GM21447 (cell line): ENCODE measurements around the gene NADSYN1.

Experiments used
- ATAC-seq: cut with Tn5 transposase; IDR thresholded peaks from one replicate; pipeline ENCODE4 v1.9.1; 2021; ENCODE audit not compliant: unreplicated experiment

Gene NADSYN1

DNA sequence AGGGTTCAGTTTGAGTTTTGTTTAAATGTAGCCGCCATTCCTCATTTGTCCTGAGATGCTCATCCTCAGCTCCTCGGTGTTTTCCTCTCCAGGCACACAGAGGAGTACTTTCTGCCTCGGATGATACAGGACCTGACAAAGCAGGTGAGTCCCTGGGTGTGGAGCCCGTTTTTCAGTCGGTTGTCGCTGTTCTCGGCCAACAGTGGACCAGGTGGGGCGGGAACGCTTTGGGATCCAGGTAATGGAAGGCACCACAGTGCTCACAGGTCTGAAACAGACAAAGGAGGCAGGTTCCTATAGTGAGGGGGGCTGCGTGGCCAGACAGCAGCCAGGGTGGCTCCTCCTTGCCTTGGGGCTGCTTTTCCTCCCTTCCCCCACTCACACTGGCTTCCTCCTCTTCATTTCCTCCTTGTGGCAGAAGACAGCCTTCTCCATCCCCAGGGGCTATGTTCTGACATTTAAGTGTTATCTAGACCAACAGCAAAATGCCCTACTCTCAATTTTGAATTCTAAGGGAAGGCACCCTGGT lies 19.4 kb downstream of the NADSYN1 start:
- ATAC-seq, result no peak

DNA sequence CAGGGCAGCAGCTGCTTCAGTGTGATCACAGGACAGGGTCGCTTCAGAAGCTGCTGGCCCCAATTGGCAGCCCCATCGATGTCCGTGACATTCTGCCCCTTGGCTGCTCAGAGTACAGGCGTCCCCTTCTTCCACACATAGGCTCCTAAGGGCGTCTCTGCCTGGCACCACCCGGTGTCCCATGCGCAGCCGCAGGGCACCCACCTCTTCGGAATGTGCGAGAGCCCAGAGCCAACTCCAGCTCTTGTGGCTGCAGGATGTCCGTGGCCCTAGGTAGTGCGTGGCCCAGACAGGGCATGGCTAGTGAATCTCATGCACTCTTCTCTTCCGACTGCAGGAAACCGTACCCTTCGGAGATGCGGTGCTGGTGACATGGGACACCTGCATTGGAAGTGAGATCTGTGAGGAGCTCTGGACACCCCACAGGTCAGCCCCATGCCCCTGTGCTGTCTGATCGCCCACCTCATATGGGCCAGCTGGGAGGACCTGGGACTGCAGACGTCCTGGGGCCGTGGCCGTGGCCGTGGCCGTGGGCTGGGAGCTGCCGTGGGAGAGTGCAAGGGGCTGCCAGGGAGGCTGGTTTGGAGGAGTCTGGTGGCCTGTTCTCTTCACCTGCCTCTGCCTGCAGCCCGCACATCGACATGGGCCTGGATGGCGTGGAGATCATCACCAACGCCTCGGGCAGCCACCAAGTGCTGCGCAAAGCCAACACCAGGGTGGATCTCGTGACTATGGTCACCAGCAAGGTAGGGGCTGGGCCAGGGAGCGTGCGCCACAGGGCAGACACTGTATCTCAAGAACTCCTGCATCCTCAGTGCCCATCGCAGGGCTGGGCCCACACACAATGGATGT lies 20.2 kb downstream of the NADSYN1 start:
- ATAC-seq, result no peak

DNA sequence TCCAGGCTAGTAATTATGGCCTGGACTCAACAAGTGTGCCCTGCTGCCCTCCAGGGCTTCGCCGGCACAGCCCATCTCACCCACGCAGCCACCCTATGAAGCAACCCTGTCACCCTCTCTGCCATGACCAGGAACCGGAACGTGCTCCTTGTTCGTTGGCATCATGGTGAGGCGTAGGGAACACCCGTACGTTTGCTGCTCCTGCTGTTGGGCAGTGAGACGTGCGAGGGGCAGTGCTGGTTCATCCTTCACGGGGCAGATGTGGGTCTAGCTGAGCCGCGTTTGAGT lies 20.7 kb downstream of the NADSYN1 start:
- ATAC-seq, result no peak

DNA sequence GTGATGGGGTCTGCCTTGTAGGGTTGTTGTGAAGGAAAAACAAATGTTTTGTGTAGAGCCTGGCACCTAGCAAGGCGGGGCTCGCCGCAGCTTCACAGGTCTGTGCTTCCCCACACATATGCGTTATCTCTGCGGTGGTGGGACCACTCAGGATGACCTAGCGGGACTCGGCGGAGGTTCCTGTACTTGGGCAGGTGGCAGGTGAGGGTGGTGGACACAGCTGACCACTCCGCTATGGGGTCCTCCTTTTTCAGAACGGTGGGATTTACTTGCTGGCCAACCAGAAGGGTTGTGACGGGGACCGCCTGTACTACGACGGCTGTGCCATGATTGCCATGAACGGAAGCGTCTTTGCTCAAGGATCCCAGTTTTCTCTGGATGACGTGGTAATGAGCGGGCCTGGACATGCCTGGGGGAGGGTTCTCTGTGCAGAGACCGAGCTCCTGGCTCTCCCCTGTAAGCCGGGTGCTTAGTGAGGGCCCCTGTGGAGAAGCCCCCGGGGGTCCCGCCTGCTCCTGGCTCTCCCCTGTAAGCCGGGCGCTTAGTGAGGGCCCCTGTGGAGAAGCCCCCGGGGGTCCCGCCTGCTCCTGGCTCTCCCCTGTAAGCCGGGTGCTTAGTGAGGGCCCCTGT lies 21.3 kb downstream of the NADSYN1 start:
- no peak for ATAC-seq

DNA sequence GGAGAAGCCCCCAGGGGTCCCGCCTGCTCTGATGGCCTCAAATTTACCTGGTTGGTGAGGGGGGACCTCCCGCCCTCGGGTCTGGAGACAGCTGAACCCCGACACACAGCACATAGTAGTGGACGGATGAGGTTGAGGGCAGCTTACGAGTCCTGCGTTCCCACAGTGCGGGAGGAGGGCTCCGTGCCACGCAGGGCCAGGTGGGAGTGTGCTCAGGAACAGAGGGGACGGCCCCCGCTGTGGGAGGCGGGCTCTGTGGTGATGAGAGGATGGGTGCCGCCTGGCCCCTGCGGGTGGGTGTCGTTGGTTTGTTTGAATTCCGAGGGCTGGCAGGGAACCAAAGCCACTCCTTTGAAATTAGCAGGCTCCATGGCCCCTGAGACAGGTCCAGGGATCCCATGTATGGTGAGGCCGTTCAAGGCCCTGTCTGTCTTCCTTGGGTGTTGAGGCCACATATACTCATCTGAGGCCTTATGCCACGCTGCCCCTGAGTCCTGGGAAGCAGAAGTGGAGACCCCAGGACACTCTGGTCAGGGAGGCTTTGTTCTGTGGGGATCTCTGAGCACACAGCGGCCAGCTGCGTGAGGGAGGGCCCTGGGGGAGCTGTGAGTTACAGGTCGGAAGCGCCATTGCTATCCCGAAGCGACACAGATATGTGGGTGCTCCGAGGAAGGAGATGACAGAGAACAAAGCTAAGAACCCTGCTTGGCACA lies 21.9 kb downstream of the NADSYN1 start:
- no peak for ATAC-seq

DNA sequence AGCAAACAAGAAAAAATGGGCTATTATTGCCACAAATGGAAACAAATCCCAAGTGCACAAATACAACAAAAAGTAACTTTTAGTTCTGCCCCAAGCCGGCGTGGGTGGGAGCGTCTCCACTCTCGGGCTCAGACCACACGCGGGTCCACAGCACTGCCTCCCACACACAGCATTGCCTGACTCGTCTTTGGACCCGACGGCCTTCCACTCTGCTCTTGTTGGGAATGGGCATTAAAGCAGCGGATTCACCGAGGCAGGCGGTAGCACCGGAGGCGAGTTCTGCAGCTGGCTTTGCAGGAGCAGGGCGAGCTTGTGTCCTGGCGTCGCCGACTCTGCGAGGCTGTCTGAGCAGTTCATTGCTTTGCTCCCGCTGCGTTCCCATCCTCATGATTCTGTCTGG lies 23.0 kb downstream of the NADSYN1 start:
- no peak for ATAC-seq

DNA sequence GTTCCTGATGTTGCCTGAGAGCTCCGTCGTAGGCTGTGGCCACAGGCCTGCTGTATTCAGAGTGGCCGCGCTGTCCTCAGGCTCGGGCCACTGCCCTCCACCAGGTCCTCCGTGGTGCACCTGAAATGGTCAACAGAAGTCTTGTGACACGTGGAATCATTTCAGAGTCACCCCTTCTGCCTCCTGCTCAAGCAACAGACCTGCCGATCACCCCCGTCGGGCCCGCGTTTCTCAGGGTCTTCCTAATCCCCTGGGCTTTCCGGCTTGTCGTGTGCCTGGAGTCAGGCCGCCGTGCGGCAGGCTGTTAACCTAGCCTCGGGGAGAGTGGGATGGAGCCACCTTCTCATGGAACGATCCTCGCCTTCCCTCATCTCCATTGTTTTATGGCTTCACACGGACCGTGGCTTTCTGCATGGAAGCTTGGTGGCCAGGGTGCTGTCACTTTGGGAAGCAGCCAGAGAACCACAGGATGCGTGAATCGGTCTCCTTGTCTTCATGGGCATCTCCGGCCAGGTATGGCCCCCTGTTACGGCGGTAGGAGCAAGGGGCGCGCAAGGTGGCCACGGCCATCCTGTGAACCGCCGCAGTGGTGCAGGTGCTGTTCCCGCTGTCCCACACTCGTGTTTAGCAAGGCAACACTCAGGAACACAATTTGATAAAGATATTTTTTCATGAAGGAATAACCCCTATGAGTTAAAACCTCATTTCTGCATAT lies 24.1 kb downstream of the NADSYN1 start:
- no peak for ATAC-seq

DNA sequence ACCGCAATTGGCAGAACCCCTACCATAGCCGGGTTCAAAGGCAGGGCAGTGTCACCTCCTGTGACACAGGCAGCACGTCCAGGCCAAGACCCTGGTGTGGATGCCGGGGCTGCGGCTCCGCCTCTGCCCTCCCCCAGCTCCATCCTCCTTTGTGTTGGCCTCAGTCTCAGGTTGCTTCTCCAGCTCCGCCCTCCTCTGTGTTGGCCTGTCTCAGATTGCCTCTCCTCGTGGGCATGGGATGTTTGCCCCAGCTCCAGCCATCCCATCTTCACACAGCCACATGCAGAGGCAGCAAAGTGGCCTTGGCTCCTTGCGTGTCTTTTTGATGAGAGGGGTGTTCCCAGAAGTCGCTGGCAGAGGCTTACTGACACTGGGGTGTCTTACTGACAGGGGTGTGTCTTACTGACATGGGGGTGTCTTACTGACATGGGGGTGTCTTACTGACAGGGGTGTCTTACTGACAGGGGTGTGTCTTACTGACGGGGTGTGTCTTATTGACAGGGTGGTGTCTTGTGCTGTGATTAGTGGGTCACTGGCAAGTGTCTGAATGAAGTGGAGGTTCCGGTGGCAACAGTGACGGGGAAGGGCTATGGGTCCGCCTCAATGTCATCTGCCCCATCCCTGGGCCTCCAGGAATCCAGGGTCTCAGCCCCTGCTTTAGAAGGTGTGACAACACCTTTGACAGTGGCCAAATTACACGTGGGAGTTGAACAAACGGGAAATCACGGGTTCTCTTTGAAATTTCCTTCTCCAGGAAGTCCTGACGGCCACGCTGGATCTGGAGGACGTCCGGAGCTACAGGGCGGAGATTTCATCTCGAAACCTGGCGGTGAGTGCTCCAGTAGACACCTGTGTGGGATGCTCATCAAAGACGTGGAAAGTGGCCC lies 24.9 kb downstream of the NADSYN1 start:
- ATAC-seq, result no peak

DNA sequence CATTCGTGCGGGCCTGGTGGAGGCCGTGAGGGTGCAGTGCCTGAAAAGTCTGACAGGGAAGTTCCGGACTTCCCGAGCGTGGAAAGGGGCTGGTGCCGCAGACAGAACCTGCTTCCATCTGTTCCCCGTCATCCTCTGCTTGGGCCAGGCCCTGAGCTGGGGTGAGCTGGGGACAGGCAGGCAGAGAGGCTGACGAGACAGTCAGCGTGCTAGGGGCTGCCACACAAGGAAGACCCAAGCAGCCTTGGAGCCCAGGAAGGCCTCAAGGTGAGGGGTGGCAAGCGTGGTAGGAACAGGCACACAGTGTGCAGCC lies 25.5 kb downstream of the NADSYN1 start:
- ATAC-seq, result no peak

DNA sequence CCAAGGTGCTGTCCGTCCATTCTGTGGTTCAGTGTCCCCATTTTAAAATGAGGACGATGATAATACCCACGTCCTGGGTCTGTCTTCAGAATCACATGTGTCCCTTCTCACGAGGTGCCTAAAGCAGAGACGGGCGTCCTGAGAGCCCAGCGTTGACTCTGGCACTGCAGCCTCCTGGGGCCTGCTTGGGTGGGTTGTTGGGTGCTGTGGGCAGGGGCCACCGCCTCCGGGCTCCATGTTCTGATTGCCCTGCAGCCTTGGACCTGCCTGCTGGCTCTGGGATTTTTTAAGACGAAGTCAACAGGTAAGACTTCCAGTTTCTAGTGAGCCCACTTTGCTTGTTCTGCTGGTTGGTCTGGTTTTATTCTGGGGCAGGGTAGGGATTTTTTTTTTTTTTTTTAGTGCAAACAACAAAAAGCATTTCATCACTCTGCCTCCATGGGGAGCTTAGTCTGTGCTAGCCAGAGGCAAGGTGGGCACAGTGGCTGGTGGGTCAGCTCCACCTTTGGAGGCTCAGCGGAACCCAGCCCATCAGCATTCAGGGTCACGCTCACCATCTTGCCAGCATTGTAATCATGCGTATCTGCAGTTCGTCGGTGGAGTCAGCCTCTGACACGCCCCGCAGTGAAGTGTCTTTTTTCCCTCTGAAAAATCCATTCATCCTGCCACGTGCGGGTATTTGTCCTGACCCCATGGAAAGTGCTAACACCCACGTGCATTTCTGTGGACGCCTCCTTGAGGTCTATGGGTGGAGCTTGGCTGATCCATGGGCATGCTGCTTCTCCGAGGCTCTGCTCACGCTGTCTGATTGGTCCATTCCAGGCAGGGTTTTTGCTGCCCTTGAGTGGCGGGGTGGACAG lies 28.3 kb downstream of the NADSYN1 start:
- no peak for ATAC-seq

DNA sequence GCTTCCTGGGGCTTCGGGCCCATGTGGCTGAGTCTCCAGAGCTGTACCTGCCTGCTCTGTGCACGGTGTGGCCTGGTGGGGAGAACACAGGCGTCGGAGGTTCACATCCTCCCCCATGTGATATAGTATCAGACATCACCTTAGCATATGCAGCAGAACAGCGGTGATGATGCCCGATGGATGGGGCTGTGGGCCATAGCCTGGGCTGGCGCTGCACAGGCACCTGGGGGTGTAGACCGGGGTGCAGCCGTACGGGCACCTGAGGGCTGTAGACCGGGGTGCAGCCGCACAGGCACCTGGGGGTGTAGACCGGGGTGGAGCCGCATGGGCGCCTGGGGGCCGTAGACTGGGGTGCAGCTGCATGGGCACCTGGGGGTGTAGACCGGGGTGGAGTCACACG lies 29.2 kb downstream of the NADSYN1 start:
- ATAC-seq, result no peak

DNA sequence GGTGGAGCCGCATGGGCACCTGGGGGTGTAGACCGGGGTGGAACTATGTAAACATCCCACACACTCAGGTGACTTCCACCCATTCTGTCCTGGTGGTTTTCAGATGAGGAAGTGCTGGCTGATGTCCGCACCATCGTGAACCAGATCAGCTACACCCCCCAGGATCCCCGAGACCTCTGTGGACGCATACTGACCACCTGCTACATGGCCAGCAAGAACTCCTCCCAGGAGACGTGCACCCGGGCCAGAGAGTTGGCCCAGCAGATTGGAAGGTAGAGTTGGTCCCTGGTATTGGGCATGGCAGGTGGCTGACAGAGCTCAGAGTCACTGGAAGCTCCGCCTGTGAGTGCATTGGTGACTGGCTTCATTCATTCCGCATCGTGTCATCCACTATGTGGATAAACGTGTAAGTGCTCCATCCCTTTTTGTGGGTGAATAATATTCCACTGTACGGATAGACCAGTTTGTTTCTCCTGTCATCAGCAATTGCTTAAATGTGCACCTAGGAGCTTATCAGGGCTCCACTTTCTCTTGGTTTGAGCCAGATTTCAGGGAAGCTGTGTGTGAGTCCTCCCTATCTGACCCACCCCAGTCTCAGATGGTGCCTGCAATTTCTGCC lies 29.9 kb downstream of the NADSYN1 start:
- ATAC-seq, result no peak

DNA sequence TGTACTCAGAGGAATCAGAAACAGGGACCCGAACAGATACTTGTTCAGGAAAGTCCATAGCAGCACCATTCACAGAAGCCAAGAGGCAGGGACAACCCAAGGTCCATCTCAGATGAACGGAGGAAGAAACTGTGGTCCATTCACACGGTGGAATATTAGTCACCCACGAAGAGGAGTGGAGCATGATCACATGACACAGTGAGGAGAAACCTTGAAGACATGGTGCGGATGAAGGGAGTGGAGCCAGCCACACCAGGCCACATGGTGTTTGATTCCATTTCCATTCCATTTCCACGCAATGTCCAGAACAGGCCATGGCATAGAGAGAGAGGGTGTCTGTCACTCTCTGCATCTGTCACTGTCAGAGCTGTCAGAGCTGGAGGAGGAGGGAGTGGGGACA lies 30.7 kb downstream of the NADSYN1 start:
- no peak for ATAC-seq

DNA sequence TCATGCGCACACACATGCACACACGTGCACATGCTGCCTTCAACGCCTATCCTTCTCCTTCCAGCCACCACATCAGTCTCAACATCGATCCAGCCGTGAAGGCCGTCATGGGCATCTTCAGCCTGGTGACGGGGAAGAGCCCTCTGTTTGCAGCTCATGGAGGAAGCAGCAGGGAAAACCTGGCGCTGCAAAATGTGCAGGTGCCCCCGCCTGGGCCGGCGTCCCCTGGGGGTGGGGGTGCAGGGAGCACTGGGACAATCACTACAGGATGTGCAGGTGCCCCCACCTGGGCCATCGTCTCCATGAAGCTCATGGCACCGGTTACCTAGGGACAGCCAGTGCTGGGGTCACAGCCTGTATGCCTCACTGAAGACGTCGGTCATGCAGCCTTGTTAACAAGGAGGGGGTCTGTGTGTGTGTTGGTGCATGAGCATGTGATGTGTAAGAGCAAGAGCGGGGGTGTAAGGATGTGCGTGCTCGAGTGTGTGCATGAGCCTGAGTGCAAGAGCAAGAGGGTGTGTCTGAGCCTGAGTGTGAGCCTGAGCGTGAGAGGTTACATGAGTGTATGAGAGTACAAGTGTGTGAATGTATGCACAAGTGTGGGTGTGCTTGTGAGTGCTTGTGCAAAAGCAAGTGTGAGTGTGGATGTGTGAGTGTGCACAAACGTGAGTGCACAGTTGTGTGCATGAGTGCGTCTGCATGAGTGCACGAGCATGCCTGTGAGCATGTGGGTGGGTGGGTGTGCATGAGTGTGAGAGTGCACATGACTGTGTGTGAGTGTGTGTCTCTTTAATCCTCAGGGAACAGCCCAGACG lies 31.5 kb downstream of the NADSYN1 start:
- no peak for ATAC-seq

DNA sequence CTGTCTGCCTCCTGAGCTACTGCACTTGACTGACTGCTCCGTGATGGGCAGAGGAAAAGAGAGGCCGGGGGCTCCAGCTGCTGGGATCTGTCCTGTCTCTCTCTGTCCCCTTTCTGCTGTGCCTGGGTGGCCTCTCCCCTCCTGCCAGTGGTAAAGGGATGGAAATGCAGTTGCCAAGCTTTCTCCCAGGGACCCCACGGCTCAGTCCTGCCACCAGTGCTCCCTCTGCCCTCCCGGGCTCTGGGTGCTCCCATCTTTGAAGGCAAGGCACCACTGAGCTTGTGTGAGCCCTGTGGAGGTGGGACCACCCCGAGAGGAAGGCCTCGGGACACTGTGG lies 32.0 kb downstream of the NADSYN1 start:
- no peak for ATAC-seq

DNA sequence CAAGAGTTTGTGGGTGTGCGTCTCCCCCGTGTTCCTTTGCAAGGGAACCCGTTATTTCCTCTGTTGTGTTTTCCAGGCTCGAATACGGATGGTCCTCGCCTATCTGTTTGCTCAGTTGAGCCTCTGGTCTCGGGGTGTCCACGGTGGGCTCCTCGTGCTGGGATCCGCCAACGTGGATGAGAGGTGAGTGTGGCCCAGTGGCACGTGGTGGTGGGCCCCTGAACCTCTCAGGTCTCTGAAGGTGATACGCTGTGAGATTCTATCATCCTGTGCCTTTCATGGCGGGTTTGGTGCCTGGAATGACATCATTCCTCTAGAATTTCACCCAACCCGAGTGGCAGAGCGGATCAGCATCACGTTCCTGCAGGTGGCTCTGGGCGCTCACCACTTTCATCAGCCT lies 32.5 kb downstream of the NADSYN1 start:
- no peak for ATAC-seq

DNA sequence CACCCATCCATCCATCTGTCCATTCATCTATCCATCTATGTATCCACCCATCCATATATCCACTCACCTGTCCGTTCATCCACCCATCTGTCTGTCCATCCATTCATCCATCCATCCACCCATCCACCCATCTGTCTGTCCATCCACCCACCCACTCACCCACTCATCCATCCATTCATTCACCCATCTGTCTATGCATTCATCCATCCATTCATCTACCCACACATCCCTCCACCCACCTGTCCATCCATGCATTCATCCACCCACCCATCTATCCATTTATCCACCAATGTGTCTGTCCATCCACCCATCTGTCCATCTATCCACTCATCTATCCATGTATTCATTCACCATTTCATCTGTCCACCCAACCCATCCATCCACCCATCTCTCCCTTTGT lies 33.3 kb downstream of the NADSYN1 start:
- no peak for ATAC-seq

DNA sequence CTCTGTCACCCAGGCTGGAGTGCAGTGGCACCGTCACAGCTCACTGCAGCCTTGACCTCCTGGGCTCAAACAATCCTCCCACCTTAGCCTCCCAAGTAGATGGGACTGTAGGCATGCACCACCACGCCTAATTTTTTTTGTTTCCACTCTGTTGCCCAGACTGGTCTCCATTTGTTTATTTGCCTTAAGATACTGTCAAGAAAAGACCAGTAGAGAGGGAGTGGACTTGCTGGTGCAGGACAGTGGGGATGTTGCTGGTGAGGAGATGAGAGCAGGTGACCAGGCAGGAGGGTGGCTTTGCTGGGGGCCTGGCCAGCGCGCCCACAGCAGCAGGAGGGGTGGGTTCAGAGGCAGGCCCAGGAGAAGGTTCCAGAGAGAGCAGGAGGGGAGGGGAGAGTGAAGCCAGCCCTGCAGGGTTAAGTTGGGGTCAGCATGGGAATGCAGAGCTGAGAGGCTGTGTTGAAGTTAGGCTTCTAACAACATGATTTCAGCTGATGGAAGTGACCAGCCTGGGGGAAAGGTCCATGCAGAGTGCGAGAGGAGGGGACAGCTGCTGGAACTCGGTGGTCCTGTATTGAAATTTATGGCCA lies 35.8 kb downstream of the NADSYN1 start:
- no peak for ATAC-seq
